GOT3 (cell line): ENCODE data around the gene HIPK3.
"Not testable (repeated sequence)": the region's sequence is repeated elsewhere in the genome, so short reads cannot be mapped to it uniquely, and the experiment has no call there.

ENCODE experiments used
- DNase-seq: peaks from one replicate; lab custom pipeline; 2025; ENCODE audit warnings: mixed read lengths; lab: John Stamatoyannopoulos, UW

Gene HIPK3

DNA sequence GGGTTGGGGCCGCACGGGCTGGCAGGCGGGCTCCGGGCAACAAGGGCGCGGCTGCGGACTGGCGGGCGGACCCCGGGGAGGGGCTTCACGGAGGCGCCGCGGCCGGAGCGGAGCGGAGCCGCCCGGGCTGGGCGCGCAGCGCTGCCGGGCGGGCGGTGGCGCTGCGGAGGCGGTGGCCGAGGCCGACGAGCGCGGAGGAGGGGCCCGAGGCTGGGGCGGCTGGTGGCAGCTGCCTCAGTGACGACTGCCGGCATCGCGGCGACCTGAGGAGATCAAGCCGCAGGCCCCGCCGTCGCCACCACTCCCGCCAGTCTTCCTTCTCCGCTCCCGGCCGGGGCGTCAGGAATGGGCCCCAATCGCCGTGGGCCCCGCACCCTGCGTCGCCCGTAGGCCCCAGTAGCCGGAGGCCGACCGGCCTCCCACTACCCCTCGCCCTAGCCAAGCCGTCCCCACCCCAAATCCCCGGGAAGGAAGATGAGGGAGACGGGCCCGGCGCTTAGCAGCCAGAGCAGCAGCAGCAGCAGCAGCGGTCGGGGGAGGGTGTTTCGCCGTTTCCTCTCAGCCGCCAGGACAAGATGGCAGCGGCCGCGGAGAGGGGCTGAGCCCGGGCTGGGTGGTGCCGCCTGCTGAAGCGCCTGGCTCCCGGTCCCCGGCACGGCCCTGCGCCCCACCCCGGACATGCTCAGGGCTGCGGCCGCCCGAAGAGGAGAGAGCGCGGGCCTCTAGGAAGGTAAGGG is at the start of gene HIPK3:
Gene HIPK3 (plus strand): TSS at position 222 of the 737 bp plus-strand sequence.
- DNase-seq, result peak; percentile 60

DNA sequence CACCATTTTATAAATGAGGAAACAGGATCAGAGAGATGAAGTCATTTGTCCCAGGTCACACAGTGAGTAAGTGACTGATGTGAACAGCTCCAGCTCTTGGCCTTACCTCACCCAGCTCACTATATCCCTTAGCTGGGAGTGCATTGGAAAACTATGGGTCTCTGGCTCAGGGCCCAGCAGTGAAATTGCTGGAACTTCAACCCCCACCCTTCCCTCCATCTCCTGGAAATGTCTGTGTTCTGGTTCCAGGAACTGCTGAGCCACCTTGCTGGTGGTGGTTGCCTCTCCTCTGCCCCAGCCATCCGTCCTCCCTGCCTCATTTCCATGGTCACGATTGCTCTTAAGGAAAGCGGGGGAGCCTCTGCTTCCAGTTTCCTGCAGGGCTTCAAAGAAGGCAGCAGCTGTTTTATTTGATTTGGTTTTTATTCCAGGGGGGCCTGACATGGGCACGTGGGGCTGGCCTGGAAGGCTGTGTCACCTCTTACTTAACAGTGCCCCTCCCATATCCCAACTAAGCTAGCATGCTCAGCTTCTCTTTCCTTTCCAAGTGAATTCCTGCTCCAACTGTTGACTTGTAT is 49.7 kb upstream of the HIPK3 start:
- no peak for DNase-seq

DNA sequence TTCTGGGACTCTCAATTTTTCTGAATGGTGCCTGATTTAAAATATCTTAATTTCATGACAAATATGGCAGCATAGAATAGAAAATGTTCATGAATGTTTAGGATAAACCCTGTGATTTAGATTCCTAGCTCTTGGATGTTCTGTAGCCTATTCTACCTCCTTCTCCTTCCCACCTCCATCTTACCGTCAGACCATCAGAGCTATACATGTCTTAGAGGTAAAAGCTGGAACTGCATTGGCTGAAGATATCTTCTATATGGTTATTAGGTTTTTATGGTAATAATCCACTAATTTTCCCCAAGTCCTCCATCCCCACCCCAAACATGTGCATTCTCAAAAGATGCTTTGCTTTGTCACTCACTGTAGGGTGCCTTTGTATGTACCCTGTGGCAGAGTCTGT is 49.0 kb upstream of the HIPK3 start:
- no peak for DNase-seq

DNA sequence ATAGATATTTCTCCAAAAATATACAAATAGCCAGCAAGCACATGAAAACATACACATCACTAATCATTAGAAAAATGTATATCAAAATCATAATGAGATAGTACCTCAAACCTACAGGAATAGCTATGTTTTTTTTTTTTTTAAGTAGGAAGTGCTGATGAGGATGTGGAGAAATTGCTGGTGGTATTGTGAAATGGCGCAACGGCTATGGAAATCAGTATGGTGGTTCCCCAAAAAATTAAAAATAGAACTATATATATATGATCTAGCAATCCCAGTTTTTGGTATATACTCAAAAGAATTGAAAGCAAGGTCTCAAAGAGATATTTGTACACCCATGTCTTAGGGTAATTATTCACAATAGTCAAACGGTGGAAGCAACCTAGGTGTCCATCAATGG is 46.0 kb upstream of the HIPK3 start:
- no peak for DNase-seq

DNA sequence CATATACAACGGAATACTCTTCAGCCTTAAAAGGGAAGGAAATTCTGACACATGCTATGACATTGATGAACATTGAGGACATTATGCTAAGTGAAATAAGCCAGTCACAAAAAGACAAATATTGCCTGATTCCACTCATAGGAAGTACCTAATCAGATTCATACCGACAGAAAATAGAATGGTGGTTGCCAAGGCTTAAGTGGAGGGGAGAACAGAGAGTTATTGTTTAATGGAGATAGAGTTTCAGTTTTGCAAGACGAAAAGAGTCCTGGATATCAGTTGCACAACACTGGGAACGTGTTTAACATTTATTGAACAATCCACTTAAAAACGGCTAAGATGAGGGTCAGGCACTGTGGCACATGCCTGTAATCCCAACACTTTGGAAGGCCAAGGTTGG is 45.6 kb upstream of the HIPK3 start:
- DNase-seq, result no peak

DNA sequence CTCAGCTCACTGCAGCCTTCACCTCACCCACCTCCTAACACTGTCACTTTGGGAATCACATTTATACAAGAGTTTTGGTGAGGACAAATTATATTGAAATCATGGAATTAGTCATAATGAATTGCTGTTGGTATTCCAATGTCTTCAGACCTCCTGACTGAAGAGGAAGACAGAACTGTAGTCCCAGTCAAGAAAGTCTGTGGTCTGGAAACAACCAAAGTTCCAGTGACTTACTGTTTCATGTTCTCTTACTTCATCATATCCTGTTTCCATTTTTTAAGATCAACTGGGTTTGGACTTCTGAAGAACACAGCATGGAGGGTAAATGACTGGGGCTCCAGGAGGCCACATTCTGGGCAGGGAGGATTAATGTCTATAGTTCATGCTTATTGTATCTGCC is 43.0 kb upstream of the HIPK3 start:
- no peak for DNase-seq

DNA sequence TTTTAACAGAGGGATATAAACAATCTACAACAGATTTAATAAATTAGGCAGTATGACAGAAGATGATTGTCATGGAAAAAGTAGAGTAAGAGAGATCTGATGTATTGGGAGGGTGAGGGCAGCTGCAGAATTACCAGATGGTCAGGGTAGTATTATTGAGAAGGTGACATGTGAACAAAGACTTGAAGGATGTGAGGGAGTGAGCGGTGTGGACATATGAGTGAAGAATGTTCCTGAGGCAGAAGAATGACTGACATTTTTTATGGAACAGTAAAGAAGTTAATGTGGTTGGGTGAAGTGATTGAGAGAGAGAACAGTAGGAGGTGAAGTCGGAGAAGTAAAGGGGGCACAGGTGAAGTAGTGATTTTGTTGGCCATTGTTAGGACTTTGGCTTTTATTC is 42.4 kb upstream of the HIPK3 start:
- no peak for DNase-seq

DNA sequence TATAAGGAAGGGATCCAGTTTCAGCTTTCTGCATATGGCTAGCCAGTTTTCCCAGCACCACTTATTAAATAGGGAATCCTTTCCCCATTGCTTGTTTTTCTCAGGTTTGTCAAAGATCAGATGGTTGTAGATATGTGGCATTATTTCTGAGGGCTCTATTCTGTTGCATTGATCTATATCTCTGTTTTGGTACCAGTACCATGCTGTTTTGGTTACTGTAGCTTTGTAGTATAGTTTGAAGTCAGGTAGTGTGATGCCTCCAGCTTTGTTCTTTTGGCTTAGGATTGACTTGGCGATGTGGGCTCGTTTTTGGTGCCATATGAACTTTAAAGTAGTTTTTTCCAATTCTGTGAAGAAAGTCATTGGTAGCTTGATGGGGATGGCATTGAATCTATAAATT is 40.5 kb upstream of the HIPK3 start:
- not testable (repeated sequence) for DNase-seq

DNA sequence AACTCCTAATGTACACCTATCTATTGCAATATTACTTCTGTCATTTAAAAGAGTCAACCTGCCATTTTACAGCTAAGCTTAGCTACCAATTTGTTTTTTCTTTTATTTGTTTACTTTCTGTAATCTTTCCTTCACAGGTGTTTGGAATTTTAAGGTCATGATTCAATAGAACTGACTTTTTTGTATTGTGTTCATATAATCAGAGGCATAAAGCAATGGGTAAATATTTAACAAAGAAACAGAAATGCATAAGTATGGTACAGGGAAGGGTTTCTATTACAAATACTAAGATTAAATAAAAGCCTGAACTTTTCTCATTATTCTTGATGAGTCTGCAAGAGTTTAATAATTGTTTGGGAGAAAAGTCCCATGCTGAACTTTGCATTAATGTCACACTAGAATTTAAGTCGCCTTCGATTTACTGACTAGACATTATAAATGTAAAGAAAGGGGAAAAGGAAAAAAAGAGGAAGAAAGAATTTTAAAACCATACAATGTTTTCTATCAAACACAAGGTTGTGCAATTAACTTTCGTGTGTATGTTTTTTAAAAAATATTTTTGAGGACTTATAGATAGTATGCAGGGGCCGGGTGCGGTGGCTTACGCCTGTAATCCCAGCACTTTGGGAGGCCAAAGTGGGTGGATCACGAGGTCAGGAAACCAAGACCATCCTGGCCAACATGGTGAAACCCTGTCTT is 35.0 kb upstream of the HIPK3 start:
- no peak for DNase-seq

DNA sequence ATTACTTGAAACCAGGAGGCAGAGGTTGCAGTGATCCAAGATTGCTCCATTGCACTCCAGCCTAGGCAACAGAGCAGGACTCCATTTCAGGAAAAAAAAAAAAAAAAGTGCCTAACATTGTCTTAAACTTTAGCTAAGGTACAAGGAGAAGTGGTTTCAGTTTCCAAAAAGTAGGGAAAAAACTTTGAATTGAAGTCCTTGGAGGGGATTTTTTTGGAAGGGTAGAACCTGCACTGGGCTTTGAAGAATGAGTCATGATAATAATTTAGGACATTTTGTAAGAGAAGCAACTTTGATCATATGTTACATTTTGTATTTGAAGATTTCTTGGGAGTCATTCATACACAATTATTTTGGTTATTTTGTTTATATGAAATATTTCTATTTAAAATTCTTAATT is 31.8 kb upstream of the HIPK3 start:
- DNase-seq, result no peak

DNA sequence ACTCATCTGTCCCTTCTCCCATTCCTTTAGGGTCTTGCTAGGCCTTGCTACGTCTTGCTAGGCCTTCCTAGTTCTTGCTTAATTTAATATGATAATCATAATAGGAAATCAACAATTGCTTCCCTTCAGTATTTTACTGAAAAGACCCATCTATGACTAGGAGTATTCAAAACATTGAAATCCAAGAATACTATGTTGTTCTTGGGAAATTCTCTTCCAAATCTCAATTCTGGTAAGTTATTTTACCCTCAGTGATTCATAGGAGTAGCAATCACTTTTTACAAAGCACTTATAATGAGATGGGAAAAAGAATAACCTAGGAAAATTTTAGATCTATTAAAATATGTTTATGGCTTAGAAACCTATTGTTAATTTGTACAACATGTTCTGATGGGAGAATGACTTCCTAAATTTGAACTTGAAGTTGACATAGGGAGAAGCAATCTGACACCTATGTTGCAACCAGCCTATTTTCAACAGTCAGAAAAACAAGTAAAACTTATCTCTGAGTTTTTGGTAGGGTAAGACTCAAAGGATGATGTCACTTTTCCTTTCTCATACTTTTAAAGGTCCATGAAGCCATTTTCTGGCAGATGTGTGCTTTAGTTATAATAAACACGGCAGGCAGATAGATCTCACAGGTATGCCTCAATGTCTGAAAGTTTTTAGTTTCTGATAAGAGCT is 29.5 kb upstream of the HIPK3 start:
- DNase-seq, result no peak

DNA sequence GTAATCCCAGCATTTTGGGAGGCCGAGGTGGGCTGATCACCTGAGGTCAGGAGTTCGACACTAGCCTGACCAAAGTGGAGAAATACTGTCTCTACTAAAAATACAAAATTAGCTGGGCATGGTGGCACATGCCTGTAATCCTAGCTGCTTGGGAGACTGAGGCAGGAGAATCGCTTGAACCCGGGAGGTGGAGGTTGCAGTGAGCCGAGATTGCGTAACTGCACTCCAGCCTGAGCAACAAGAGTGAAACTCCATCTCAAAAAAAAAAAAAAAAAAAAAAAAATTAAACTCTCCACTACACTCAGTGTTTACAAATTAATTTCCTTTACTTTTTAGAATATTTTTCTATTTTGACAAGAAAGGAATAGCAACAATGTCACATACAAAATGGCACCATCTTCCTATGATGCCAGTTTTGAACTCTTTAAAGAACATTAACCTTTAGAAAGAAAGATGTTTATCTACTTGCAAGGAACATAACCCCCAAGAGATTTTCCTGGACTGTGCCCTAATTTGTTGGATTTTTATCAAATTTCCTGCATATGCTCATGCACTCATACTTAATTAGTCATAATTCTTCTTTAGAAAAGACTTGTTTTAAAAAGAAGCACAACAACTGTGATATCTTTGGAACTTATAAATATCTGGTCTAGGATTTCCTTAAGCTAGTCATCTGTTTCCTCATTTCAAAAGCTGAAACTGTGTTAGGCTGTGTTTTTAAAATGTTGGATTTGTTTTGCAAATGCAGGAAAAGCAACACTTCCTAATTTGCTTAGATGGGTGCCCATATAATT is 22.6 kb upstream of the HIPK3 start:
- DNase-seq, result no peak

DNA sequence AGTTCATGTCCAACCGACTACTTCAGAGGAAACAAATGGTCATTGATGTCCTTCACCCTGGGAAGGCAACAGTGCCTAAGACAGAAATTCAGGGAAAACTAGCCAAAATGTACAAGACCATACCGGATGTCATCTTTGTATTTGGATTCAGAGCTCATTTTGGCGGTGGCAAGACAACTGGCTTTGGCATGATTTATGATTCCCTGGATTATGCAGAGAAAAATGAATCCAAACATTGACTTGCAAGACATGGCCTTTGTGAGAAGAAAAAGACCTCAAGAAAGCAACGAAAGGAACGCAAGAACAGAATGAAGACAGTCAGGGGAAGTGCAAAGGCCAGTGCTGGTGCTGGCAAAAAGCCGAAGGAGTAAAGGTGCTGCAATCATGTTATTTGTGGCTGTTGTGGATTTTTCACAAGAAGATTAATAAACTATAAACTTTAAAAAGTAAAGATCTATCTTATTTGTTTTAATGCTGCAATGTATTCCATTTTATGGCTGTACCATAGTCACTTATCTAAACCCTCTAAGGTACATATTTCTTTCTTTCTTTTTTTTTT is 20.1 kb upstream of the HIPK3 start:
- DNase-seq, result no peak

DNA sequence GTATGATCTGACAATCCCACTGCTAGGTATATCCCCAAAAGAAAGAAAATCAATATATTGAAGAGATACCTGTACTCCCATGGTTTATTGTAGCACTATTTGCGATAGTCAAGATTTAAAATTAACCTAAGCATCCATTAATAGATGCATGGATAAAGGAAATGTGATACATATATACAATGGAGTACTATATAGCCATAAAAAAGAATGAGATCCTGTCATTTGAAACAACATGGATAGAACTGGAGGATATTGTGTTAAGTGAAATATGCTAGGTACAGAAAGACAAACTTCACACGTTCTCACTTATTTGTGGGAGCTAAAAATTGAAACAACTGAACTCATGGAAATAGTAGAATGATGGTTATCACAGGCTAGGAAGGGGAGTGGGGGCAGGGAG is 14.6 kb upstream of the HIPK3 start:
- DNase-seq, result no peak

DNA sequence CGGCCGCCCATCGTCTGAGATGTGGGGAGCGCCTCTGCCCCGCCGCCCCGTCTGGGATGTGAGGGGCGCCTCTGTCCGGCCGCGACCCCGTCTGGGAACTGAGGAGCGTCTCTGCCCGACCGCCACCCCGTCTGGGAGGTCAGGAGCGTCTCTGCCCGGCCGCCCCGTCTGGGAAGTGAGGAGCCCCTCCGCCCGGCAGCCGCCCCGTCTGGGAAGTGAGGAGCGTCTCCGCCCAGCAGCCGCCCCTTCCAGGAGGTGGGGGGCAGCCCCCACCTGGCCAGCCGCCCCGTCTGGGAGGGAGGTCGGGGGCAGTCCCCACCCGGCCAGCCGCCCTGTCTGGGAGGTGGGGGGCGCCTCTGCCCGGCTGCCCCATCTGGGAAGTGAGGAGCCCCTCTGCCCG is 13.5 kb upstream of the HIPK3 start:
- not testable (repeated sequence) for DNase-seq

DNA sequence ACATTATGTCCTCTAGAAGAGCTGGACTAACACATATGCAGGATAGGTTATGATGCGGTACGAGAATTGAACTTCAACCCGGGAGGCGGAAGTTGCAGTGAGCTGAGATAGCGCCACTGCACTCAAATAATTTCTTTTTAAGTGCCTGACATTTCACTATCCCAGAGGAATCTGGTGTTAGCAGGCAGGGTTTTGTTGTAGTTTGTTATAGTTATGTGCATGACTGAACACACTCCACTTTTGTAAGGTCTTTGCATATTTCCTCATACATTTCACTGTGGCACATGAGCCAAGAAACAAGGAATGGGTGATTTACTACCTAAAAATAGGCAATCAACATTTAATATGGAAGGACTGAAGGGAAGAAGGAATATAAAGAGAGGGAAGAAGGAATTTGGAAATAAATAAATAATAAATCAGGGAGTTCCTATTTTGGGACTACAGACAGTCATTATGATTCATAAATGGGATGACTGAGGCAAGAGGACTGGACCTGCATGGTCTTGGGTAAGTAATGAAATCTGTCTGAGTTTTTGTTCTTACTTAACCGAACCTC is 8.7 kb upstream of the HIPK3 start:
- DNase-seq, result no peak

DNA sequence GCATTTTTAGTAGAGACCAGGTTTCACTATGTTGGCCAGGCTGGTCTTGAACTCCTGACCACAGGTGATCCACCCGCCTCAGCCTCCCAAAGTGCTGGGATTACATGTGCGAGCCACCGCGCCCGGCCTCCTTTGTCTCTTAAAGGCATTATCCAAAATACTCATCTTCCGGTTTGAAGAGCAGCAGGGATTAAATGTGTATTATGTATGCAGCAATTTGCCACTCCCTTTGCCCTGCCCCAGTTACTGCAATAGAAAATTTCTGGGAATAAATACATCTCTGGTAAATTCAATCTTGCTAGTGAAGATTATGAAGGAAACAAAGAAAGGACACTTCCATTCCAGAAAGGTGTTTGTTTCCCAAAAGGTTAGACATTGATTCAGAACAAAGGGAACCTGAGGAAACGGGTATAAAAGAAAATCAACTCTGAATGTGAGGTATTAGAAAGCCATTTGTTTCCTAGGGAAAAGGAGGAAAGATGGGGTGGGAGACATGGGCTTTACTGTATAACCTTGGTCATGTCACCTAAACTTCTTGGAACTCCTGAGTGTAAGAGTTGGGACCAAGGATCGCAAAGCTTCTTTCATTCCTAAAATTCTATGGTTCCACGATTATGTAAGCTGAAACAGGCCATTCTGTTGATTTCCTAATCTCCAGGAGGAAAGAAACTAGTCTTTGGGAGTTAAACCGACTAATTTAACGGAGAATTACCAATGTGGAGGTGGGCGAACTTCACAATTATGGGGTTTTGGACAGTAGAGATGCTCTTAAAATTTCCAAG is 959 bp upstream of the HIPK3 start:
- DNase-seq, result no peak

DNA sequence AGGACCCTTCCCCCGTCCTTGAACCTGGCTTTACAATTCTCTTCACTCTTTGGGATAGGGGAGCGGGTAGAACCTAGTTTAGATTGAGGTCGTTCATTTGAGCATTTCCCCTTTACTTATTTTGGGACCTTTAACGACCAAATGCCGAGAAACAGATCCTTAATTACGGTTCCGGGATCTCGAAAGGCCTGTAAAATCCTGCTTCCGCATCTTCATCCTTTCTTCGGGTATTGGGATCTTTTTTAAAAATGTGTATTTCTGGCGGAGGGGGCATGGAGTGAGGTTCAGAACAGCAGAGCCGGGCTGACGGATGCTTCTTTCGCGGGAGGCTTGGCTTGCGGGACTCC is 395 bp upstream of the HIPK3 start:
- no peak for DNase-seq

DNA sequence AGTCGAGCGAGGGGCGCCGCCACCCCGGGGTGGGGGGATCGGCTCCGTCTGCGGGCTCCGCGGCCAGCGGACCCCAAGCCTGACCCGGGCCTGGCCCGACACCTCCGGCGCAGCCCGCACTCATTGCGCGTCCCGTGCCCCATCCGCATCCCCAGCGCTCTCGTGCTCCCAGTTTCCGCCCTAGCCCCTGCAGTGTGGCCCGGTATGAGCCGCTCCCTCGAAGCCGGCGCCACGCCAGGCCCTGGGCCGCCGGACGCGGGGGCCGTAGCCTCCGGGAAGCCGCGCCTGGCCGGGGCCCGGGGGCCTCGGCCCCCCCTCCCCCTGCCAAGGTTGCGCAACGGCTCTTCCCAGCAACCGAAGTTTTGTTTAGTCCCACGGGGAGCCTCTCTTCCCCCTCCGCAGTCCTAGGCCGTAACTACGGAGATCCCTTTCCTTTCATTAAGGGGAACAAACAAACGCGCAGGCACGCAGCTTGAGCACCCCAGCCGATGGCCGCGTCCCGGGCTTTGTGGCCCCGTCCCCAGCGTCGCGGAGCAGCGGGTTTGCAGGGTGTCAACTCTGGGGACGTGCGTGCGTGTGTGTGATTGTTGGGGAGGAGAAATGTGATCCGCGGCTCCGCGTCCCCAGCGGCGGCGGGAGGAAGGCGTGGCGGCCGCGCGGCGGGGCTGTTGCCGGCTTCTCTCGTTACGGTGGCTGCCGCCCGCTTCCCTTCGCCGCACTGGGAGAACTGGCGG is 883 bp downstream of the HIPK3 start:
- DNase-seq, result peak; percentile 73

DNA sequence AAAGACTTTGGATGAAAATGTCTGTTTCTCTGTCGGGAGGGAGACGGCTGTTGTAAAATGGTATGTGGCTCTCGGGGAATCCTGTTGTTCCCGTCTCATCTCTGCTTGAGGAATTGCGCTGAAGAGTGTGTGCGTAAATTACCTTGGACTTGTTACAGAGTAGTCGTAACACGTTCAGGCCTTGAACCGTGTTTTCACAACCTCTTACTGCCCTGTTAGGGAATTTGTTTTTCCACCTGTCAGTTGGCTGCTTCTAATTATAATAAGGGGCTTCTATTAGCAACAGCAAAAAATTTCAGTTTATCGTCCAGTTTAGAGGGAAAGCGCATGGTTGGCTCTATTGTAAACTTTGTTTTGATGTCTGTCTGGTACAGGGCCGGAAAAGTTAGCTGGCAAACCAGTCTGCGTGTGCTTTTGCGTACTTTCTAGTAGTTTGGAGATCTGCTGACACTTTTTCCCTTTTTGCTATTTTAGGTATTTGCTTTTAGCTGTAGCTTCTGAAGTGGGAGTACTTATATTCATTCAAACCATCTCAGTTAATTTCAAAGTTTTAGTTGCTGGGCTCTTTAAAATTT is 1.5 kb downstream of the HIPK3 start:
- DNase-seq, result no peak
